C1 segment of cervical spinal cord (tissue), 14 donors: ENCODE data around the gene LPCAT2.

Source experiments
- DNase-seq, 14 donors: peaks; one replicate each; lab custom pipeline; 2025; lab: John Stamatoyannopoulos, UW

Gene LPCAT2

GRCh38 chr16:55479430-55480140 is 29.3 kb upstream of the LPCAT2 start:
- DNase-seq = no peak

GRCh38 chr16:55480228-55480655 is 28.6 kb upstream of the LPCAT2 start:
- DNase-seq = peak in 9 of 14 donors; percentile 12 to 64 (median 43)

GRCh38 chr16:55481023-55481422 is 27.8 kb upstream of the LPCAT2 start:
- DNase-seq = no peak

DNA sequence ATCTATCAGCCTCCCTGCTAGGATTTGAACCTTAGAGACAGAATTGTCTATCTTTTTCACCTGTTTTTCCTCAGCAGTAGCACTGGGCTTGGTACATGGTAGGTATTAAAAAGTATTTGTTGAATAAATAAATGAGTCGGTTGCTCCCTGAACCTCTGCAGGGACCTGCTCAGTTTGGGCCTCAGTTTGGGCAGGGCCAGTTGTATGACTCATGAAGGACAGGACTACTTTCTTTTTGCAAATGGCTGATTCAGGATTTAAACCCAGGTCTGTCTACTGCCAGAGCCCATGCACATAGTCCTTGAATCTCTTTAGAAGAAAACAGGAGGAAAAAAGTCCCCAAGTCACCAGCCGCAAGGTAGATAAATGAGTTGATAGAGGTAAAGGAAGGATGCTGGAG is 26.8 kb upstream of the LPCAT2 start:
- DNase-seq = no peak

DNA sequence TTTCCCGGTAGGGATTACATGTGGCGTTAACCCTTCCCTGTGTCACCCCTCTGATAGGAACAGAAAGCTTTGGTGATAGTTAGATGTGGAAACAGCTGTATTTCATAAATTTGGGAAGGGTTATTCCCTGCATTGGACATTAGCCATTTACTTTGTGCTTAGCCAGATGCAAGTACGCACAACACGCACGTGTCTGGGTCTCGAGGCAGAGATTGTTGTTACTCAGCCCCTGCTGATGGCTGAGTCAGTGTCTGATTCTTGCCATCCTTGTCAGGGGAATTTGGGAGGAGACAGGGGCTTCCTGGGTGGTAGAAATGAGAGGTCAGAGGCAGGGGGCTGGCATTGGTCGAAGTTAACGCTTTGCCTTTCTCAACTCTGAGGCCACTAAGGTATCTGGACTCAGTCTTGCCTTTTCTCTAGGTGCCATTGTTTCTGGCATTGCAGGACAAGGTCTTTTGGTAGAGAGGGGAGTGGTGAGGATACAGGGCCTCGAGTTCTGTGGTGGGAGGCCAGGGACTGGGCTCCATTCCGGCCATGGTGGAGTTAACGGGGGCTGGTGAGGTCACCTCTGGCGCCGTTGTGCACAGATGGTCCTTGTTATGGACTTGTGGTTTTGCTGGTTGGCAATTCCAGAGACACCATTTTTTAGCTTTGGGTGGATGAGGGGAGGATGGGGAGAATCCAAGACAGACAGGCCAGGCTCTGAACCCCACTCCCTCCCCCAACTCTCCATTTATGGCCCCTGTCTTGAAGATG is 21.6 kb upstream of the LPCAT2 start:
- DNase-seq = no peak

DNA sequence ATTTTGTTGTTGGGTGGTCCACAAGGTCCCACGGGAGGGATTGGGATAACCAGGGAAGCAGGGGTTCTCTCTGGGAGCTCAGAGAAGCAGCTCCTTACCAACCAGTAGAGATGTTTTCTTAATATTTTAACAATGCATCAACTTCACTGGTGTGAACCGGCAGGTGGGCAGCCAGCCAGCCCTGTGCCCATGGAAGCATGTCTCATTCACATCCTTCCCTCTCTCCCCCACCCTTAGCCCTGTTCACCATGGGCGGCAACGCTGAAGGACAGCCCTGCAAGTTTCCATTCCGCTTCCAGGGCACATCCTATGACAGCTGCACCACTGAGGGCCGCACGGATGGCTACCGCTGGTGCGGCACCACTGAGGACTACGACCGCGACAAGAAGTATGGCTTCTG is 20.6 kb upstream of the LPCAT2 start:
- DNase-seq = no peak

- DNase-seq = no peak
Measured at GRCh38 chr16:55489119-55489955, 19.5 kb upstream of the LPCAT2 start.

GRCh38 chr16:55489956-55490265 is 19.0 kb upstream of the LPCAT2 start:
- DNase-seq = no peak

DNA sequence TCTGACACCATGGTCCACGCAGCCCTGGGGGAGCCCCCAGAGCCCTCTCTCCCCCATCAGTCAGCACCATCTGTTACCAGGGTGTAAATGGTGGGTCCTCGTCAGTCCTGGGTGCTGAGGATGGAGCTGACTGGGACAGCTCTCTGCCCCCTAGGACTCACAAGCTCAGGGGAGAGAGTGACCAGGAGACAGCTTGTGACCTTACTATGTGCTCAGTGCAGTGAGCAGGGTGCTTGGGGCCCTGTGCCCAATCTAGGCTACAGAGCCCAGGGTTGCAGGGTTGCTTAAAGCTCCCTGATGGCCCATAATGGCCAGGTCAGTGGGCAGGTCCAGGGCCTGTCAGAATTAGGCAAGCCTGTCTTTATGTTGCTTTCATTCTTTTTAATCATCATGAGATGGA is 18.6 kb upstream of the LPCAT2 start:
- no peak for DNase-seq

GRCh38 chr16:55491691-55492090 is 17.2 kb upstream of the LPCAT2 start:
- DNase-seq = no peak

DNA sequence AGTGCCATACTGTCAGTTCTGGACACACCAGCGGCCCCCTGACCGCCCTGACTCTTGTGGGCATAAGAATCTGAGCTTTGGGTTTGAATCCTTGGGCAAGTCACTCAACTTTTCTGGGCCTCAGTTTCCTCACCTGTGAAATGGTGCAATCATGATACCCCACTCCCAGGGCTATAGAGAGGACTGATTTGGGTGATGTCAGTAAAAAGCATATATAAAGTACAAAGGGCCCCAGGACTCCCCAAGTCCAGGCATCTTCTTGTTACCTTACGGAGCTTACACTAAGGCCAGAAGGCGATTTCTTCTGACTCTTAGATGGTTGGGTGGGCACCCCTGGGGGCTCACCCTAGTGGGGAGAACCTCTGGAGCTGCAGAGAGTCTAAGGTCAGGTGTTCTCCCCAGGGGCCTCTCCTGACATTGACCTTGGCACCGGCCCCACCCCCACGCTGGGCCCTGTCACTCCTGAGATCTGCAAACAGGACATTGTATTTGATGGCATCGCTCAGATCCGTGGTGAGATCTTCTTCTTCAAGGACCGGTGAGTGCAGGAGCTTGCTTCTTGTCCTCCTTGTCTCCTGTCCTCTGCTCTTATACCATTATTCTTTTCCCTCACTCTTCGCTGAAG is 16.0 kb upstream of the LPCAT2 start:
- DNase-seq = no peak

DNA sequence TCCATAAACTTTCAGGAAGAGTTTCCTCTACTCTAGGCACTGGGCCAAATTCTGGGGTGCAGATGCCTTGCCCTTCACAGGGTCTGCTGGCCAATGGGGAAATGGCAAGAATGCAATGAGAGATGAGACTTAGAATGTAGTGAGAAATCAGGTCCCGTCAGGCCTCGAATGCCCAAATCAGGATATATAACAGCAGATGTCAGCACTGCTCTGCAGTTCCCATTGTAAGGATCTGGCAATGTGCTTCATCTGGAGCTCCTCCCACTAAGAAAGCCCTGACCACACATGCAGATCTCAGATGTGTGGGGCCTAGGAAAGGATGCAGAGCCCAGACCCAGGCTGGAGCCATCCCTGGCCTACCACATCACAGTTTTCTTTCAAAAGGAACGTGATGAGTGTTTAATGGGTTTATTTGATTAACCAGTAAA is 13.9 kb upstream of the LPCAT2 start:
- peak in 10 of 14 donors; percentile 2 to 67 (median 45) for DNase-seq

DNA sequence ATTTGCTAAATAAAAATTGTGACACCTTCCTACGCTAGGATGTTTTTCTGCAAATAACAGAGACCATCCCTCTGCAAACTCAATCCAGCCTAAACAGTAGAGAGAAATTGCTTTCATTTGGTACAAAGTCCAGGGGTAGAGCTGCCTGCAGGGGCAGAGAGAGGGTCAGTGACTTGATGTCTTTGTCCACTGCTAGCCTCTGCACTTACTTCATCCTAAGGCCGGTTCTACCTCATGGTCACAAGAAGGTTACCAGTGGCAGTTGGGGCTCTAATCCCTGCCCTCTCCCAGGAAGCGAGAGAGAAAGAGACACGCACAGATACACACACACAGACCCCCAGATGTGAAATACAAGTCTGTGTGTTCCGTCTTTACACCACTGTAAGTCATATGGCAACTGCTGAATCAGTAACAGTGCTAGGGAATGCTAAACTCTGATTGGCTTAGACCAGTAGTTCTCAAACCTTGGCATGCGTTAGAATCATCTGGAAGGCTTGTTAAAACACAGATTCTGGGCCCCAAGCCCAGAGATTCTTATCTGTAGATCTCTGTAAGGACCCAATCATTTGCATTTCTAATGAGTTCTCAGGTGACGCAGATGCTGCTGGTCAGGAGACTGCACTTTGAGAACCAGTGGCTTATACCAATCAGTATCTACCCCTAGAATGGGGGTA is 13.1 kb upstream of the LPCAT2 start:
- DNase-seq = no peak

- no peak for DNase-seq
Measured at GRCh38 chr16:55496509-55497145, 12.2 kb upstream of the LPCAT2 start.

GRCh38 chr16:55497558-55497957 is 11.3 kb upstream of the LPCAT2 start:
- no peak for DNase-seq

DNA sequence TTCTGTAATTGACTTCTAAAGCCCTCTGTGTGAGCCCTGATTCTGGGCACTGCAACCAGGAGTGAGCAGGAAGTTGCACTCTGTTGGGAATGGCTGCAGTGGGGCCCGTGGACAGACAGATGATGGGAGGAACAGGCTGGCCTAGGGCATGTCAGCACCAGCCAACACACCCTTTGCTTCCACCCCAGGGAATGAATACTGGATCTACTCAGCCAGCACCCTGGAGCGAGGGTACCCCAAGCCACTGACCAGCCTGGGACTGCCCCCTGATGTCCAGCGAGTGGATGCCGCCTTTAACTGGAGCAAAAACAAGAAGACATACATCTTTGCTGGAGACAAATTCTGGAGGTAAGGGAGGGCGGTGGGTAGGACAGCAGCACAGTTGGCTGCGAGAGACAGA is 10.8 kb upstream of the LPCAT2 start:
- no peak for DNase-seq

DNA sequence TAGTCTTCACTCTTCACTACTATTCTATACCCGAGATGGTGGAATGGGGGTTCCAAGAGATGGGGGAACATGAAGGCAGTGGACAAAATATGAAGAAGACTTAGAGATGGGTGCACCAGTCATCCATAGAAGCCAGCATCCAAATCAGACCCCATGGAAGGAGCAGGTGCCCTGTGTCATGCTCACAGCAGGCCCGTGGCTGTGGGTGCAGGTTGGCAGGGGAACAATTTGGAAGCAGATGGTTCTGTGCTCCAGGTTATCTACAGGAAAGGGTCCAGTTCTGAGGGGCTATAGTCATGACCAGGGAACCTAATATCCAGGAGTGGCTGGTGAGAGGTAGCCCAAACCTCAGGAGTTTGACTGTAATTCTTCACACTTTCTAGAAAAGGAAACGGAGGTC is 9.6 kb upstream of the LPCAT2 start:
- DNase-seq = no peak

GRCh38 chr16:55499951-55500529 is 8.8 kb upstream of the LPCAT2 start:
- peak in 5 of 14 donors; percentile 17 to 47 (median 31) for DNase-seq

- peak in 10 of 14 donors; percentile 17 to 66 (median 42) for DNase-seq
Measured at GRCh38 chr16:55500530-55501011, 8.3 kb upstream of the LPCAT2 start.
